ENCODE measurements around the gene RNF181.
"Not testable (repeated sequence)": the region's sequence is repeated elsewhere in the genome, so short reads cannot be mapped to it uniquely, and the experiment has no call there.

RNF181 gene

GRCh38 chr2:85614757-85615156, 19.2 kb downstream of the RNF181 start:
- DNase-seq (ENCODE audit: low read depth) = not testable (repeated sequence)

GRCh38 chr2:85615413-85615728, 19.8 kb downstream of the RNF181 start:
- DNase-seq (ENCODE audit: low read depth) = no peak

- DNase-seq (ENCODE audit: low read depth) = not testable (repeated sequence)
Measured at GRCh38 chr2:85617723-85618122, 22.2 kb downstream of the RNF181 start.

- no peak for DNase-seq (ENCODE audit: low read depth)
Measured at GRCh38 chr2:85619617-85620016, 24.1 kb downstream of the RNF181 start.

DNA sequence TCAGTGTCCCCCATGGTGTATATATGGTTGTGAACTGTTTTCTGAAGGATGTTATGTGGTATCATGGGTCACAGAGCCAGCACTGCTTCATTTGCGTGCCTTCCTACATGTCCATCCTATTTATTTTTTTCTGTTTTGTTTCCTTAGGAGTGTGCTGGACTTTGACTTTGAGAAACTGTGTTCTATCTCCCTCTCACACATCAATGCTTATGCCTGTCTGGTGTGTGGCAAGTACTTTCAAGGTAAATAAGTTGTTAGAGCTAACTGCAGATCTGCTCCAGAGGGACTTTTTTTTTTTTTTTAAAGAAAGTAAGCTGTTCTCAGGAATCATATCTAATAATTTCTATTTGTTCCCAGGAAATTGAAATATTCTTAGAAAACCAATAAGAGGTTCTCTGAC, 25.8 kb downstream of the RNF181 start:
- no peak for DNase-seq (ENCODE audit: low read depth)

GRCh38 chr2:85623991-85624390, 28.4 kb downstream of the RNF181 start:
- no peak for DNase-seq (ENCODE audit: low read depth)

DNA sequence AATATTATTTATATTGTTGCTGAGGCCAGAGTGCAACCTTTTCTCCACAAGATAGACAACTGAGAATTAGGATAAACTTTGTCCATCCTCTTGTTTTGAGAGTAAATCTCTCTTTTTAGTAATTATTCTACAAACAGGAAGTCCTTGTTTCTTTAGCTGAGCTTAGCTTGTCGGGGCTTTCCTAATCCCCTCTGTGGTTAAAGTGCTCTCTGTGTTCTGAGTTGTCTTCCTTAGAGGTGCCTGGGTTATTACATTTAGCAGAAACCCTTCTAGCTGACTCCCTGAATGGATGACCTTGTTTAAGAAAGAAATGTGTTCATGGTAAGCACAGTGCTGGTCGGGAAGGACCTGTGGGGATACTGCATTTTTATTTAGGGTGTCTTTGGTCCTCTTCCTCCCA, 33.1 kb downstream of the RNF181 start:
- DNase-seq (ENCODE audit: low read depth) = no peak

GRCh38 chr2:85631316-85631715, 35.8 kb downstream of the RNF181 start:
- DNase-seq (ENCODE audit: low read depth) = no peak

- no peak for DNase-seq (ENCODE audit: low read depth)
Measured at GRCh38 chr2:85635011-85635410, 39.5 kb downstream of the RNF181 start.

DNA sequence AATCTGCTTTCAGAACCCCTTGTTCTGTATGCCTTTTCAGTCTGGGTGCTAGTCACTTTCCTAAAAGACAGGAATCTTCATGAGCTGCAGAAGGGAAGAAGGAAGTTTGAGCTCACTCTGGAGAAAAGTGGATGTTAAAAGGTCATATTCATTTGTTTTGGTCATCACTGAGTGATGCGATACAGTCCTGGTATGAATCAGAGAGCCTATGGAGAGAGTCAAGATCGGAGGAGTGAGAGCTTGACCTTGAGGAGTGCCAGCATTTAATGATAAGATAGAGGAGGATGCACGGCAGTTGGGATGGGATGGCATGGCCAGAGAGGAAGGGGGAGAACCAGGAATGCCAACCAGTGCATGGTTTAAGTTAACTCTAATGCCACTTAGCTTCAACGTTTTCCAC, 40.1 kb downstream of the RNF181 start:
- DNase-seq (ENCODE audit: low read depth) = no peak

DNA sequence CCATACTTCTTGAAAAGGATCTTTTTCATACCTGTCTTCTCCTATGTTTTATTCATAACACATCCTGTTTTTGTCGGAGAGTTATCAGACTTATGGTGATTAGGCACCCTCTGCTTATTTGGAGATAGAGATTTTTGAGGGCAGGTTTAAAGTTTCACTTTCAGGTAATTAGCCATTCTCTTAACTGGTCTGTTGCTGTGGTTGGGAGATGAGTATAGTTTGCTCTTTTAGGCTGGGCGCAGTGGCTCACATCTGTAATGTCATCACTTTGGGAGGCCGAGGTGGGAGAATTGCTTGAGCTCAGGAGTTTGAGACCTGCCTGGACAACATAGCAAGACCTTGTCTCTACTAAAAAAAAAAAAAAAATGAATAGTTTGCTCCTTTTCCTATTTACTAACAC, 47.2 kb downstream of the RNF181 start:
- DNase-seq (ENCODE audit: low read depth) = no peak

DNA sequence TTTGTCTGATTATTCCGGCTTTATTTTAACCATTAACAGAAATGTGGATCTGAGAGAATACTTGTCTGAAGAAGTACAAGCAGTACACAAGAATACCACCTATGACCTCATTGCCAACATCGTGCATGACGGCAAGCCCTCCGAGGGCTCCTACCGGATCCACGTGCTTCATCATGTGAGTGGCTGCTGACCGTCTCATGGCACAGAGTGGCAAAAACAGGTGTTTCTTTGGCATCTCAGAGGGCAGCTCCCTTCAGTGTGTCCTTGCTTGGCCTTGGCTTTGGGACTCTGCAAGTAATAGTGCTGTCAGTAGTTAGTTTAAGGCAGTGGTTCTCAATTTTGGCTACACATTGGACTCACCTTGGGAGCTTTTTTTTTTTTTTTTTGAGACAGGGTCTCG, 49.4 kb downstream of the RNF181 start:
- no peak for DNase-seq (ENCODE audit: low read depth)

DNA sequence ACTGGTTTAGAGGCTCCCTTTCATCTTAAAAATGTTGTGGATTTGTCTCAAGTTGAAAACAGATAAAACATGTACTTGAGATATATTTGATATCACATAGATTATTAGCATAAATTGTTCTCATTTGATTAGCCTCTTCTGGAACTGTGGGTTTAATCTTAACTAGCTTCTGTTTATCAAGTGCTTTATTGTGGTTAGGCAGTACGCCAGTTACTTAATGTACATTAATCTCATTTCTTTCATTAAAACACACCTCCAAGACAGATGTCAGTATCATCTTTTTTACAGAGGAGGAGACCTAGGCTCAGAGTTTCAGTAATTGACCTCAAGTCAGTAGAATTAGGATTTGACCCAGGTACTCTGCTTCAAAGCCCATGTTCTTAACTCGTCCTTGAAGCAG, 50.6 kb downstream of the RNF181 start:
- no peak for DNase-seq (ENCODE audit: low read depth)

Measured in activated T-cell treated with anti-CD3 and anti-CD28 coated beads for 1 hour (primary cell).